ENCODE results near the gene AARS2.

AARS2 gene

DNA sequence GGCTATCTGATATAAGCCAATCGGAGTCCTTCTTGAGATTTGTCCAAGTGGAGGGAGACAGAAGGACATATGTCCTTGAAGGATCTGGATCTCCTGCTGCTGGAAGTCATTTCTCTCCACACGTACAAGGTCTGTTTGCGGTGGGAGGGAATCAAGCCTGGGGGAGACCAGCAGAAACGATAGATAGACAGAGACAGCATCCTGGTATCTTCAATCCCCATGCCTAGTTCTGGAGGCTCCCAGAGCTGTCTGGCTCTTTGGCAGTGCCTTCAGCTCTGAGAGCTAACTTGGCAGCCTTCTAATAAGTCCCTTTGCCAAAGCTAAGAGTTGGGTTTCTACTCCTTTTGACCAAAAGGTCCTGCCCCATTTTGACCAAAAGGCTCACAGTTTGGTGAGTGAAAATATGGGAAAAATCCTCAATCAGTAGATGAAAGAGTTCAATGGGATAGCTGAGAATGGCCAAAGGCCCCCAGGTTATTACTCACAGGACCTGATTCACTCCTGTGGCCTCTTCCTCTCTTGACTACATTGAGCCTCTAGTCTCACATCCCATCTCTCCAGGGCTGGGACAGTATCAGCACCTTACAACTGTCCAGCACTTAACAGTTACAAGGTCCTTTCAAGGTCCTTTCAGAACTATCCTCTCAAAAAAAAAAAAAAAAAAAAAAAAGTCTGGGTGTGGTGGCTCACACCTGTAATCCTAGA is 20.3 kb downstream of the AARS2 start:
- peaks cover 4% of the 10 kb centered on the region; the same call in 1 of the 2 replicates for H3K27me3 ChIP-seq (ENCODE audit: control insufficient read depth, insufficient read depth, low read length)
- WGBS (ENCODE audit: insufficient coverage, insufficient read length): no CpG with 5 or more reads among the region's 4 CpGs
- H3K36me3 ChIP-seq (ENCODE audit: control insufficient read depth, insufficient read depth, low read length): no peaks in the 10 kb centered on the region

DNA sequence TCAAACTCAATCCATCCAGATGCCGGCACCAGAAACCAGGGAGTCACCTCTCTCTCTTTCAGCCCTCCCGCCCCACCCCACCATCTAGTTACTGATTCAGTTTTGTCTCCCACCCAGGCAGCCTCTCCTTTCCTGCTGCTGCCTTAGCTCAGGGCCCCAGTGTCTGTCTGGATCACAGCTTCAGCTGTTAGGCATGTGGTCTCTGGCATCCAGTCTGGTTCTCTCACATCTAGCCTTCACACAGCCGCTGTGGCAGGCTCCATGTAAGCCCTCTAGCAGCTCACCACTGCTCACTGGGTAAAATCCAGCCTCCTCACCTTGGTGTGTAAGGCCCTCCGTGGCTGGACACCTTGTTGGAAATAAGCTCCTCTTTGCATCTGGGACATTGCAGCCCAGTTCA is 21.3 kb downstream of the AARS2 start:
- Histone ChIP-seq H3K36me3 (ENCODE audit: control insufficient read depth, insufficient read depth, low read length) (no peaks in the 10 kb centered on the region), H3K4me3 (ENCODE audit: low read length) (no peak overlapping the region), H3K27ac (ENCODE audit: low read length) (no peak overlapping the region), H3K4me1 (ENCODE audit: control insufficient read depth, insufficient read depth, low read length) (peaks cover 2% of the 10 kb centered on the region), H3K27me3 (ENCODE audit: control insufficient read depth, insufficient read depth, low read length) (peaks cover 4% of the 10 kb centered on the region; the same call in 1 of the 2 replicates), H3K9me3 (ENCODE audit: control insufficient read depth, insufficient read depth, low read length) (no peaks in the 10 kb centered on the region)
- DNase-seq (ENCODE audit: low read depth, low spot score): no peak
- no CpG with 5 or more reads among the region's 4 CpGs for WGBS (ENCODE audit: insufficient coverage, insufficient read length)

More for the DNA sequence above, 20.3 kb downstream of the AARS2 start:
- no peak overlapping the region for H3K27ac ChIP-seq (ENCODE audit: low read length)
- no peak for DNase-seq (ENCODE audit: low read depth, low spot score)
- no peak overlapping the region for H3K4me3 ChIP-seq (ENCODE audit: low read length)
- no peaks in the 10 kb centered on the region for H3K9me3 ChIP-seq (ENCODE audit: control insufficient read depth, insufficient read depth, low read length)
- peaks cover 2% of the 10 kb centered on the region for H3K4me1 ChIP-seq (ENCODE audit: control insufficient read depth, insufficient read depth, low read length)

DNA sequence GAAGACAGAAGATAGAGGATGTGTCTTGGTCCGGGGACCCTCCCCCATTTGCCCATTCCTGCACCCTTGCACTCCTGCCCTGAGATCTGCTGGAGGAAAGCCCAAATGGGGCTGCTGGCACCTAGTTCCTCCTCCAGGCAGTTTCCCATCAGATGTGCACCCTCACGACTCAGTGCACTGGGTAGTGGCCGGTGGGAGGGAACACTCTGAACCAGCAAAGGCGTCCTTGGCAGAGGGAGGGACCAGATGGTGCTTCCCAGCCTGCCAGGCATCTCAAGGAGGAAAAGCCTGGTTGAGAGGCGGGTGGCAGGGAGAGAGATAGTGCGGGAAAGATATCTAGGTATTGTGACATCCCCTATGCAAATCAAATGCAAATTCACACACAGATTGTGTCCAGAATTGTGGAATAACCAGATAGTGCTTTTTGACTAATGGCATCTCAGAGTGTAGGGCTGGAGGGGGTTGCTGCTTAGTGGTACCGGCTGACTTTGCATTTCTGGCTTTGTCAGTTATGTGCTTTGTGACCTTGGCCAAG is 23.4 kb downstream of the AARS2 start:
- H3K27ac ChIP-seq (ENCODE audit: low read length): no peak overlapping the region
- H3K9me3 ChIP-seq (ENCODE audit: control insufficient read depth, insufficient read depth, low read length): no peaks in the 10 kb centered on the region
- H3K4me1 ChIP-seq (ENCODE audit: control insufficient read depth, insufficient read depth, low read length): peaks cover 1% of the 10 kb centered on the region; the same call in 1 of the 2 replicates
- H3K4me3 ChIP-seq (ENCODE audit: low read length): no peak overlapping the region
- H3K27me3 ChIP-seq (ENCODE audit: control insufficient read depth, insufficient read depth, low read length): no peaks in the 10 kb centered on the region
- no peak for DNase-seq (ENCODE audit: low read depth, low spot score)
- H3K36me3 ChIP-seq (ENCODE audit: control insufficient read depth, insufficient read depth, low read length): no peaks in the 10 kb centered on the region
- no CpG with 5 or more reads among the region's 7 CpGs for WGBS (ENCODE audit: insufficient coverage, insufficient read length)

DNA sequence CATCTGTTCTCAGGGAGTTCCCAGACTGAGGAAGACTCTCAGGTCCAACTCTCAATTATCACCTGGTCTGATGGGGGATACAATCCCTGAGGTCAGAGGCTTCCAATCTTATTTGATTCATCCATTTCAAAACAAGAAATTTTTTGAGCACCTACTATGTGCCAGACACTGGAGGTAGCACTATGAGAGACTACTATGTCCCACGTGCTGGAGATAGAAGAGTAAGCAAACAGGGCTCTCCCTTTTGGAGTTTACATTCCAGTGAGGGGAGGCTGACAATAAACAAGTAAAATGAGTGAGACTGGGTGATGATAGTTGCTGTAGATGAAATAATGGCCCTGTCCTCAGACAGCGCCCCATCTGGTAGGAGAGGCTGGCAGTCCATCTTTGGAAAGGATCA is 26.4 kb downstream of the AARS2 start:
- no CpG with 5 or more reads among the region's 2 CpGs for WGBS (ENCODE audit: insufficient coverage, insufficient read length)
- 0 out of 2 replicates have a peak, but pooled peaks cover 2% of the 10 kb centered on the region for H3K27me3 ChIP-seq (ENCODE audit: control insufficient read depth, insufficient read depth, low read length)
- H3K4me3 ChIP-seq (ENCODE audit: low read length): no peak overlapping the region
- peaks cover 1% of the 10 kb centered on the region; the same call in 1 of the 2 replicates for H3K4me1 ChIP-seq (ENCODE audit: control insufficient read depth, insufficient read depth, low read length)
- H3K36me3 ChIP-seq (ENCODE audit: control insufficient read depth, insufficient read depth, low read length): no peaks in the 10 kb centered on the region
- no peak overlapping the region for H3K27ac ChIP-seq (ENCODE audit: low read length)
- H3K9me3 ChIP-seq (ENCODE audit: control insufficient read depth, insufficient read depth, low read length): no peaks in the 10 kb centered on the region
- DNase-seq (ENCODE audit: low read depth, low spot score): no peak

DNA sequence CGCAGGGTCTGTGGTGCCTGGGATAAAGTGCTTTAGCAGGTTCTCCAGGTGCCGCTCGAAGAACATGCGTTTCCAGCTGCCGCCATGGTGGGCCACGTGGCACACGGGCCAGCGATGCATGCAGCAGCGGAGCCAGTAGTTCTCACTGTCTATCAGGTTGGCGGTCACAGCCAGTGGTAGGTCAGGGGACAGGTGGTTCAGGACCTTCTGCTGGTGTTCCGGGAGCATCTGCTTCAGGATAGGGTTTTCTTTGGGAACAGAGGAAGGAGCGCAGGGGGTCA is 26.9 kb downstream of the AARS2 start:
- Histone ChIP-seq H3K4me1 (ENCODE audit: control insufficient read depth, insufficient read depth, low read length) (peaks cover 1% of the 10 kb centered on the region; the same call in 1 of the 2 replicates), H3K27me3 (ENCODE audit: control insufficient read depth, insufficient read depth, low read length) (0 out of 2 replicates have a peak, but pooled peaks cover 2% of the 10 kb centered on the region), H3K27ac (ENCODE audit: low read length) (no peak overlapping the region), H3K4me3 (ENCODE audit: low read length) (no peak overlapping the region), H3K9me3 (ENCODE audit: control insufficient read depth, insufficient read depth, low read length) (no peaks in the 10 kb centered on the region), H3K36me3 (ENCODE audit: control insufficient read depth, insufficient read depth, low read length) (no peaks in the 10 kb centered on the region)
- WGBS (ENCODE audit: insufficient coverage, insufficient read length): no CpG with 5 or more reads among the region's 12 CpGs
- DNase-seq (ENCODE audit: low read depth, low spot score): no peak

DNA sequence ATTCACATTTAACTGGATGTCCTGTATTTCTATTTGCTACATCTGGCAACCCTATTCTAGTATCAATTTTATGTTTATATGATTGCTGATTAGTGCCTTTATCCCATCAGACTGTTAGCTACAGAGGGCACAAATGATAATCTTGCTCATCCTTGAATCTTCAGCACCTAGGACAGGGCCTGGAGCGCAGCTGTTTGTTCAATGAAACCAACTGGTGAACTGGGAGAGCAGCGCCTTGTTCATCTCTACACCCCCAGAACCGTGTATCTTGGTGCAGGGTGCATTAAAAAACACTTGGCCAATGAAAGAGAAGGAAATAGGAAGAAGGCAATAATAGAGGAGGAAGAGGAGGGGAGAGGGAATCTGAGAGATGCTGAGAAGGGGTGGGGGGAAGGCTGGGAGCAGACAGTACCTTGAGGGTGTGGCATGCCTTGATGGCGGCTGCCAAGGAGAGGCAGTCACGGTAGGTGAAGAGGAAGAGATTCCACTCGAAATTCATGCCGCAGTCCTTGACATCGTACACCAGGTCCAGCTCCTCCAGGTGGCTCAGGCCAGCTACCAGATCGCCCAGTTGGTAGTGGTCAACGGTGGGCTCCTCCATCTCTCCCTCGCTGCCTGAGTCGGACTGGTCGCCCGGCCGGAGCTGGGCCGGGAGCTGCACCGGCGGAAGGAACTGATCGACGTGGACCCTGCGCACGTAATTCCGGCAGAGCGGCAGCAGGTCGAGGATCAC is 27.4 kb downstream of the AARS2 start:
- Histone ChIP-seq H3K4me1 (ENCODE audit: control insufficient read depth, insufficient read depth, low read length) (peaks cover 1% of the 10 kb centered on the region; the same call in 1 of the 2 replicates), H3K27me3 (ENCODE audit: control insufficient read depth, insufficient read depth, low read length) (0 out of 2 replicates have a peak, but pooled peaks cover 2% of the 10 kb centered on the region), H3K4me3 (ENCODE audit: low read length) (no peak overlapping the region), H3K27ac (ENCODE audit: low read length) (no peak overlapping the region), H3K9me3 (ENCODE audit: control insufficient read depth, insufficient read depth, low read length) (no peaks in the 10 kb centered on the region), H3K36me3 (ENCODE audit: control insufficient read depth, insufficient read depth, low read length) (no peaks in the 10 kb centered on the region)
- no peak for DNase-seq (ENCODE audit: low read depth, low spot score)
- WGBS (ENCODE audit: insufficient coverage, insufficient read length): no CpG with 5 or more reads among the region's 25 CpGs

DNA sequence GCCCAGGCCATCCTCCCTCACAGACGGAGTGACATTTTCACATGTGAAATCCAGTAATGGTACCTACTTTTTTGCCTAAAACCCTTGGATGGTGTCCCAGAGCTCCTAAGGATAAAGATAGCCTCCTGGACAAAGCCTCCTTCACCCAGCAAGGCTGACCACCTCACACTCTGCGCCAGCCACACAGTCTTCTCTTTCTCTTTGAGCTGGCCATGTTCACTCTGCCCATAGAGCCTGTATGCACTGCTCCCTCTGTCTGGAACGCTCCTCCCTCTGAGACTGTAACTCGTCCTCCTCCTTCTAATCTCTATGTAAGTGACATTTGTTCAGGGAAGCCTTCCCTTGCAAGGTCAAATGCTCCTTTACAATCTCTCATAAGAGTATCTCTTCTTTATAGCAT is 28.3 kb downstream of the AARS2 start:
- Histone ChIP-seq H3K4me3 (ENCODE audit: low read length) (no peak overlapping the region), H3K27ac (ENCODE audit: low read length) (no peak overlapping the region), H3K9me3 (ENCODE audit: control insufficient read depth, insufficient read depth, low read length) (no peaks in the 10 kb centered on the region), H3K27me3 (ENCODE audit: control insufficient read depth, insufficient read depth, low read length) (0 out of 2 replicates have a peak, but pooled peaks cover 2% of the 10 kb centered on the region), H3K36me3 (ENCODE audit: control insufficient read depth, insufficient read depth, low read length) (no peaks in the 10 kb centered on the region), H3K4me1 (ENCODE audit: control insufficient read depth, insufficient read depth, low read length) (0 out of 2 replicates have a peak, but pooled peaks cover 1% of the 10 kb centered on the region)
- DNase-seq (ENCODE audit: low read depth, low spot score): no peak
- WGBS (ENCODE audit: insufficient coverage, insufficient read length): no CpG with 5 or more reads among the region's 4 CpGs

DNA sequence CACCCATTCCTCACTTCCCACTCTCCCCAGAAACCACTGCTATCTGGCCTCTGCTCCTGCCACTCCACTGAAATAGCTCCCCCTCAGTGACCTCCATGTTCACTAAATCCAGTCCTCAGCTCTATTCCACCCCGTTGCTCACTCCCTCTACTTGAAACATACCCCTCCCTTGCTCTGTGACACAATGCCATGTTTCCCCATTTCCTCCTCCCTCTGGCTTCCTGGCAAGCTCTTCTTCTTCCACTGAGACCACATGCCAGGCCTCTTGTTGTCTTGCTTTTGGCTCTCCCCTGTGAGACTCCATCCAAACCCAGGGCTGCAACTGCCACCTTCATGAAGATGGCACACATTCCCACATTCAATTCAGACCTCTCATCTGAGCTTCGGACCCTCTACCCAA is 29.0 kb downstream of the AARS2 start:
- Histone ChIP-seq H3K36me3 (ENCODE audit: control insufficient read depth, insufficient read depth, low read length) (no peaks in the 10 kb centered on the region), H3K9me3 (ENCODE audit: control insufficient read depth, insufficient read depth, low read length) (no peaks in the 10 kb centered on the region), H3K27ac (ENCODE audit: low read length) (no peak overlapping the region), H3K27me3 (ENCODE audit: control insufficient read depth, insufficient read depth, low read length) (0 out of 2 replicates have a peak, but pooled peaks cover 2% of the 10 kb centered on the region), H3K4me3 (ENCODE audit: low read length) (no peak overlapping the region), H3K4me1 (ENCODE audit: control insufficient read depth, insufficient read depth, low read length) (0 out of 2 replicates have a peak, but pooled peaks cover 1% of the 10 kb centered on the region)
- DNase-seq (ENCODE audit: low read depth, low spot score): no peak
- WGBS (ENCODE audit: insufficient coverage, insufficient read length): no CpG with 5 or more reads among the region's 2 CpGs

DNA sequence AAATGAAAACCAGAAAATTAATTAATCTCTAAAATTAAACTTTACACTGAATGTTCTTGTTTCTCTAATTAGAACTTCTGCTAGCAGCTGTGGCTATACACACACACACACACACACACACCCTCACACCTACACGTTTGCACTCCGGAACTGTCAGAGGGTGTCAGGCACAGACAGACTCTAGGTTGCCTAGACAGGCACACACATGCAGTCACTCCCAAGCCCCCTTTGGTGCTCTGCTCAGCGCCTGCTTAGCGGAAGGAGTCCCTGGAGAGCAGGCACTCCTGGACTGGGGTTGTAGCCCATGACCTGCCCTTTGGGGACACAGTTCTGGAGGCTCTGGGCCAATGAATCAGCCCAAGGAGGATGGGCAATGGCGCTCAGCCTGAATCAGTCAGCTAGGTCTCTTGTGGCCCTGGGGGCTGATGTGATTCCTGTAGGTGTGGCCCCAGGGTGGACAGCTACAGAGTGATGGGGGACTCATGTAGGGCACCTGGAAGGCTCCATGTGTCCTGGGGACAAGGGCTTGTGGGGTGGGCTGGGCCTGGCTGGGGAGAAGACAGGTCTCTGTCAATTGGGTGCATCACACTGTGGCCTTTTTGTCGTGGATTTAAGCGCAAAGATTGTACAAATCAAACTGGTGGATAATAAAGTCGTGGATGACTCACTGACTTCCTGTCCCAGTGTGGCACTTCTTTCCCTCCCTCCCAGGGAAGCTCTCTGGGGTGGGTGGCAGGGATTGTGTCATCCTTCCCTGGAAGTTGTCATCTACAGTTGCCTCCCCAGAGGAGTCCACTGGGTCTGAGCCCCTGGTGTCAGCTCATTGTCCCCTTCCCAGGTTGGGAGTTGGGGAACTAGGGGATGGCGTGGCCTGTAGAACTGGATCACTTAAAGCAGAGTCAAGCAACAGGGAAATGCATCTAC is 34.1 kb downstream of the AARS2 start:
- DNase-seq (ENCODE audit: low read depth, low spot score): no peak
- H3K27me3 ChIP-seq (ENCODE audit: control insufficient read depth, insufficient read depth, low read length): peaks cover 3% of the 10 kb centered on the region; the same call in 1 of the 2 replicates
- peaks cover 8% of the 10 kb centered on the region for H3K4me1 ChIP-seq (ENCODE audit: control insufficient read depth, insufficient read depth, low read length)
- no peaks in the 10 kb centered on the region for H3K9me3 ChIP-seq (ENCODE audit: control insufficient read depth, insufficient read depth, low read length)
- no peak overlapping the region for H3K27ac ChIP-seq (ENCODE audit: low read length)
- H3K4me3 ChIP-seq (ENCODE audit: low read length): no peak overlapping the region
- no CpG with 5 or more reads among the region's 9 CpGs for WGBS (ENCODE audit: insufficient coverage, insufficient read length)
- peaks cover 3% of the 10 kb centered on the region; the same call in 1 of the 2 replicates for H3K36me3 ChIP-seq (ENCODE audit: control insufficient read depth, insufficient read depth, low read length)

DNA sequence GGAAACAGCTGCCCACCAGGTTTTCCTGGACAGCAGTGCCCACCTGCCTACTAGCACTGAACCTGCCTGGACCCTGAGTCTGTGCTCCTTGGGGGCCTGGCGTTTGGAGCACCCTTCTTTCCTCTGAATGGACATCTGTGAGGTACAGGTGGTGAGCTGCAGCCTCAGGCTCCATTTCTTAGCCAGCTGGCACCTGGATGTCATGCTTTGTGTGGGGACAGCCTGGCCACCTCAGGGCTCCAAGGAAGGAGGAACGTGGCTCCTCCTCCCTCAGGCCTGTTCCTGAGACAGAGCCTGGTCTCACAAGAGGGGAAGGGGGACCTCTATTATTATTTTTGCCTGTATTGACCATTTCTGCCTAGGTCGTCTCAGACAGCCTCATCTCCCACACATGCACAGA is 34.8 kb downstream of the AARS2 start:
- H3K4me3 ChIP-seq (ENCODE audit: low read length): no peak overlapping the region
- DNase-seq (ENCODE audit: low read depth, low spot score): no peak
- peaks cover 8% of the 10 kb centered on the region for H3K4me1 ChIP-seq (ENCODE audit: control insufficient read depth, insufficient read depth, low read length)
- H3K27me3 ChIP-seq (ENCODE audit: control insufficient read depth, insufficient read depth, low read length): peaks cover 3% of the 10 kb centered on the region; the same call in 1 of the 2 replicates
- WGBS (ENCODE audit: insufficient coverage, insufficient read length): no CpG with 5 or more reads among the region's 3 CpGs
- no peak overlapping the region for H3K27ac ChIP-seq (ENCODE audit: low read length)
- peaks cover 3% of the 10 kb centered on the region; the same call in 1 of the 2 replicates for H3K36me3 ChIP-seq (ENCODE audit: control insufficient read depth, insufficient read depth, low read length)
- no peaks in the 10 kb centered on the region for H3K9me3 ChIP-seq (ENCODE audit: control insufficient read depth, insufficient read depth, low read length)

Data from iPS DF 6.9 (cell line).